Panc1 (cell line): Measurements from ENCODE around the gene VEZT. TPM values are rescaled to one million over a fixed set of nuclear protein-coding genes. Genes with fewer than 3 reads are reported as not detected.
A peak's percentile ranks its signal among the peaks of the same experiment; 100 is the strongest.

Source experiments
- ATAC-seq: fragments of 200-7000 bp; cut with Tn5 transposase; 2 replicates; pipeline ENCODE4 v1.9.1; 2020; ENCODE audit warnings: mild to moderate bottlenecking, moderate library complexity
- BruUV-seq: library from RNA; stranded (reverse); fragments of 400-500 nt; replicated peaks from 2 replicates; lab custom pipeline; 2021; lab: Mats Ljungman, UMichigan
- CTCF ChIA-PET: fragments of 300-600 bp; sonication (Branson Sonifier 250); formaldehyde crosslinking; loops from one replicate; lab custom pipeline; 2022; ENCODE audit warnings: antibody characterized with exemption; lab: Charles Lee
- POLR2A ChIA-PET: fragments of 300-600 bp; sonication (Branson Sonifier 250); formaldehyde crosslinking; loops from one replicate; lab custom pipeline; 2022; ENCODE audit warnings: antibody characterized with exemption; lab: Charles Lee
- DNase-seq: peaks from one replicate; pipeline ENCODE4 v3.0.0-alpha.2; 2010; ENCODE audit warnings: low read depth, low spot score
- H3K27ac ChIP-seq: 2 replicates; pipeline ENCODE4 v1.5.1; 2011; ENCODE audit warnings: mild to moderate bottlenecking, low read length, inconsistent platforms
- H3K27me3 ChIP-seq: fragments of 200-500 bp; sonication (Bioruptor generic); 2 replicates; pipeline ENCODE4 v1.6.0; 2014; ENCODE audit warnings: low read length, inconsistent platforms; ENCODE audit not compliant: control insufficient read depth, insufficient read depth
- H3K36me3 ChIP-seq: fragments of 200-500 bp; sonication (Bioruptor generic); 2 replicates; pipeline ENCODE4 v1.5.1; 2014; ENCODE audit warnings: inconsistent platforms, mild to moderate bottlenecking, low read length, moderate library complexity; ENCODE audit not compliant: control insufficient read depth, insufficient read depth
- H3K4me1 ChIP-seq: 2 replicates; pipeline ENCODE4 v1.5.1; 2011; ENCODE audit warnings: inconsistent platforms, mild to moderate bottlenecking, low read length, moderate library complexity; ENCODE audit not compliant: control insufficient read depth, insufficient read depth
- H3K4me3 ChIP-seq, 2 experiments: 2 replicates each; pipeline ENCODE4 v1.5.1; 2011 to 2012; ENCODE audit warnings: low read depth in 2 of 2, low read length in 2 of 2, mild to moderate bottlenecking in 2 of 2, inconsistent platforms in 1 of 2, moderate library complexity in 1 of 2
- H3K9me3 ChIP-seq: fragments of 200-500 bp; sonication (Bioruptor generic); 2 replicates; pipeline ENCODE4 v1.5.1; 2014; ENCODE audit warnings: low read depth, mild to moderate bottlenecking, inconsistent platforms, low read length, moderate library complexity; ENCODE audit not compliant: control insufficient read depth, insufficient read depth
- POLR2AphosphoS5 ChIP-seq: IDR thresholded peaks from 2 replicates; pipeline ENCODE4 v1.6.1; 2012; ENCODE audit warnings: mild to moderate bottlenecking, low read depth, low read length, moderate library complexity
- SIN3A ChIP-seq: IDR thresholded peaks from 2 replicates; pipeline ENCODE4 v1.6.1; 2012; ENCODE audit warnings: low read depth, mild to moderate bottlenecking, low read length, moderate library complexity, borderline replicate concordance; ENCODE audit not compliant: insufficient read depth
- TCF7L2 ChIP-seq: IDR thresholded peaks from 2 replicates; pipeline ENCODE4 v1.6.1; 2011; ENCODE audit warnings: mild to moderate bottlenecking, low read depth, low read length, inconsistent platforms
- in situ Hi-C: cut with HindIII; loops from 2 replicates; pipeline ENCODE4 v1.10.0; 2016; ENCODE audit warnings: low sequenced_read_pairs, low pct_unique_long_range_greater_than_20kb
- intact Hi-C: fragments of 100-400 bp; cut with micrococcal nuclease; formaldehyde crosslinking; loops from one replicate; pipeline ENCODE4 v1.10.0; 2022; ENCODE audit not compliant: unreplicated experiment
- total RNA-seq: library from RNA; stranded (reverse); gene quantifications from one replicate; pipeline ENCODE4 v1.2.1, GENCODE V29; 2021; ENCODE audit not compliant: unreplicated experiment
- TF ChIP-seq, protein P1 (sequence below): fragments of 450-650 bp; IDR thresholded peaks from 2 replicates; pipeline ENCODE4 v1.5.1; 2017; ENCODE audit warnings: mild to moderate bottlenecking
- TF ChIP-seq, protein P2 (sequence below), 2 experiments: IDR thresholded peaks; 2 replicates each; pipeline ENCODE4 v1.6.1; 2011 to 2012; ENCODE audit warnings: low read depth in 2 of 2, control low read depth in 1 of 2, low read length in 1 of 2, mild to moderate bottlenecking in 1 of 2, moderate library complexity in 1 of 2; ENCODE audit not compliant: insufficient read depth in 1 of 2

Gene VEZT
- total RNA-seq, 1 experiment from 2014 or later = 70.6 TPM

DNA sequence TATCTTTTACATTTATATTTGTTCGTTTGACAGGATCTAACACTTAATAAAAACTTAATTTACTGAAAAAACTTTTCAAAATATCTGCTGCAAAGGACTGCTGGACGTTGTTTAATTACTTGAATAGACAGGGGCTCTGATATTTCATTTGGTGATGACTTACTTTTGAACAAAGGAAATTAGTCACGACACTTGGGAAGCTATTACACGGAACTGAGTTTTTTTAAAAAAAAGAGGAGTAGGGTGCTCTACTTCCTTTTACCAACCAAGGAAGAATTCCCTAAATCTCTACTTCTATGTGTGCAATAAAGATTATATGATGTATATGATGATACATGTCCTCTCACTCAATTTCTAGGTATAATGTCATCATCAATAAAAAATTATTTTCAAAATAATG lies 5.0 kb upstream of the VEZT start:
- no peaks in the 10 kb centered on the region for H3K9me3 ChIP-seq
- intact Hi-C loops (no loop called here), in situ Hi-C loops (no loop called here)
- H3K36me3 ChIP-seq = no peaks in the 10 kb centered on the region; the same call in 1 of the 2 replicates
- H3K27ac ChIP-seq = peak overlapping the region; percentile 97
- no peak for ATAC-seq
- no peaks in the 10 kb centered on the region for H3K27me3 ChIP-seq
- ChIA-PET POLR2A (no interaction called here), CTCF (interaction anchor here (0.6 to 0.7 kb wide), 2 partner anchors 11 to 123 kb away, joined by 3 to 4 read pairs; no protein-coding TSS in a partner anchor)
- DNase-seq = no peak
- H3K4me3 ChIP-seq = no peak overlapping the region
- H3K4me1 ChIP-seq = peaks cover 38% of the 10 kb centered on the region
- TF ChIP-seq SIN3A = no peak
- TF ChIP-seq TCF7L2 = no peak
- TF ChIP-seq, protein P1, sequence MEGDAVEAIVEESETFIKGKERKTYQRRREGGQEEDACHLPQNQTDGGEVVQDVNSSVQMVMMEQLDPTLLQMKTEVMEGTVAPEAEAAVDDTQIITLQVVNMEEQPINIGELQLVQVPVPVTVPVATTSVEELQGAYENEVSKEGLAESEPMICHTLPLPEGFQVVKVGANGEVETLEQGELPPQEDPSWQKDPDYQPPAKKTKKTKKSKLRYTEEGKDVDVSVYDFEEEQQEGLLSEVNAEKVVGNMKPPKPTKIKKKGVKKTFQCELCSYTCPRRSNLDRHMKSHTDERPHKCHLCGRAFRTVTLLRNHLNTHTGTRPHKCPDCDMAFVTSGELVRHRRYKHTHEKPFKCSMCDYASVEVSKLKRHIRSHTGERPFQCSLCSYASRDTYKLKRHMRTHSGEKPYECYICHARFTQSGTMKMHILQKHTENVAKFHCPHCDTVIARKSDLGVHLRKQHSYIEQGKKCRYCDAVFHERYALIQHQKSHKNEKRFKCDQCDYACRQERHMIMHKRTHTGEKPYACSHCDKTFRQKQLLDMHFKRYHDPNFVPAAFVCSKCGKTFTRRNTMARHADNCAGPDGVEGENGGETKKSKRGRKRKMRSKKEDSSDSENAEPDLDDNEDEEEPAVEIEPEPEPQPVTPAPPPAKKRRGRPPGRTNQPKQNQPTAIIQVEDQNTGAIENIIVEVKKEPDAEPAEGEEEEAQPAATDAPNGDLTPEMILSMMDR = no peak
- TF ChIP-seq POLR2AphosphoS5 = no peak
- TF ChIP-seq, protein P2, sequence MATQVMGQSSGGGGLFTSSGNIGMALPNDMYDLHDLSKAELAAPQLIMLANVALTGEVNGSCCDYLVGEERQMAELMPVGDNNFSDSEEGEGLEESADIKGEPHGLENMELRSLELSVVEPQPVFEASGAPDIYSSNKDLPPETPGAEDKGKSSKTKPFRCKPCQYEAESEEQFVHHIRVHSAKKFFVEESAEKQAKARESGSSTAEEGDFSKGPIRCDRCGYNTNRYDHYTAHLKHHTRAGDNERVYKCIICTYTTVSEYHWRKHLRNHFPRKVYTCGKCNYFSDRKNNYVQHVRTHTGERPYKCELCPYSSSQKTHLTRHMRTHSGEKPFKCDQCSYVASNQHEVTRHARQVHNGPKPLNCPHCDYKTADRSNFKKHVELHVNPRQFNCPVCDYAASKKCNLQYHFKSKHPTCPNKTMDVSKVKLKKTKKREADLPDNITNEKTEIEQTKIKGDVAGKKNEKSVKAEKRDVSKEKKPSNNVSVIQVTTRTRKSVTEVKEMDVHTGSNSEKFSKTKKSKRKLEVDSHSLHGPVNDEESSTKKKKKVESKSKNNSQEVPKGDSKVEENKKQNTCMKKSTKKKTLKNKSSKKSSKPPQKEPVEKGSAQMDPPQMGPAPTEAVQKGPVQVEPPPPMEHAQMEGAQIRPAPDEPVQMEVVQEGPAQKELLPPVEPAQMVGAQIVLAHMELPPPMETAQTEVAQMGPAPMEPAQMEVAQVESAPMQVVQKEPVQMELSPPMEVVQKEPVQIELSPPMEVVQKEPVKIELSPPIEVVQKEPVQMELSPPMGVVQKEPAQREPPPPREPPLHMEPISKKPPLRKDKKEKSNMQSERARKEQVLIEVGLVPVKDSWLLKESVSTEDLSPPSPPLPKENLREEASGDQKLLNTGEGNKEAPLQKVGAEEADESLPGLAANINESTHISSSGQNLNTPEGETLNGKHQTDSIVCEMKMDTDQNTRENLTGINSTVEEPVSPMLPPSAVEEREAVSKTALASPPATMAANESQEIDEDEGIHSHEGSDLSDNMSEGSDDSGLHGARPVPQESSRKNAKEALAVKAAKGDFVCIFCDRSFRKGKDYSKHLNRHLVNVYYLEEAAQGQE (IDR thresholded peaks at IDR 0.05; ENCODE audit: insufficient read depth in 1 of 2, low read depth in 2 of 2, low read length in 1 of 2) = no peak
- BruUV-seq = no TSS peak

DNA sequence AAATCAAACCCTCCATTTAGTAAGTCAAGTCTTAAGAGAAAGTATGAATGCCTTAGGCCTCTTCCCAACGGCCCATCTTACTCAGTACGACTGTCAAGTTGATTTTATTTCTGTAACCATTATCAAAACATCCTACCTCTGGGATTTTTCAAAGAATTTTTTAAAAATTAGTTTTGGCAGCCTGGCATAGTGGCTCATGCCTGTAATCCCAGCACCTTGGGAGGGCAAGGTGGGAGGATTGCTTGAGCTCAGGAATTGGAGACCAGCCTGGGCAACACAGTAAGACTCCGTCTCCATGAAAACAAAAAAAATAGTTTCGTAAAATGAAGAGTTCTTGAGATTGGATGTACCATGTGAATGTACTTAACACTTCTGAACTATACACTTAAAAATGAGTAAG lies 4.5 kb upstream of the VEZT start:
- Histone ChIP-seq H3K9me3 (no peaks in the 10 kb centered on the region), H3K36me3 (no peaks in the 10 kb centered on the region; the same call in 1 of the 2 replicates), H3K4me3 (peak overlapping the region; percentile 38 to 94), H3K4me1 (peaks cover 38% of the 10 kb centered on the region), H3K27me3 (no peaks in the 10 kb centered on the region), H3K27ac (peak overlapping the region; percentile 97)
- no peak for DNase-seq
- BruUV-seq = no TSS peak
- intact Hi-C loops = no loop called here
- TF ChIP-seq TCF7L2 (no peak), POLR2AphosphoS5 (no peak), SIN3A (no peak)
- TF ChIP-seq, protein P2 (IDR thresholded peaks at IDR 0.05; ENCODE audit: insufficient read depth in 1 of 2, low read depth in 2 of 2, low read length in 1 of 2) = no peak
- TF ChIP-seq, protein P1 = no peak
- POLR2A ChIA-PET = no interaction called here
- in situ Hi-C loops = no loop called here
- no peak for ATAC-seq
- CTCF ChIA-PET = interaction anchor here (0.6 kb wide), 1 partner anchor 12 kb away, joined by 3 read pairs; no protein-coding TSS in a partner anchor
